CD4-positive, alpha-beta T cell treated with Interleukin-4 for 1 hour (primary cell): ENCODE results near the gene AADACL2.
"Not testable (repeated sequence)": the region's sequence is repeated elsewhere in the genome, so short reads cannot be mapped to it uniquely, and the experiment has no call there.

Experiments
- DNase-seq, 2 donors: peaks; one replicate each; pipeline ENCODE4 v3.0.0-alpha.2; 2020 to 2022

The AADACL2 gene, protein sequence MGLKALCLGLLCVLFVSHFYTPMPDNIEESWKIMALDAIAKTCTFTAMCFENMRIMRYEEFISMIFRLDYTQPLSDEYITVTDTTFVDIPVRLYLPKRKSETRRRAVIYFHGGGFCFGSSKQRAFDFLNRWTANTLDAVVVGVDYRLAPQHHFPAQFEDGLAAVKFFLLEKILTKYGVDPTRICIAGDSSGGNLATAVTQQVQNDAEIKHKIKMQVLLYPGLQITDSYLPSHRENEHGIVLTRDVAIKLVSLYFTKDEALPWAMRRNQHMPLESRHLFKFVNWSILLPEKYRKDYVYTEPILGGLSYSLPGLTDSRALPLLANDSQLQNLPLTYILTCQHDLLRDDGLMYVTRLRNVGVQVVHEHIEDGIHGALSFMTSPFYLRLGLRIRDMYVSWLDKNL

DNA sequence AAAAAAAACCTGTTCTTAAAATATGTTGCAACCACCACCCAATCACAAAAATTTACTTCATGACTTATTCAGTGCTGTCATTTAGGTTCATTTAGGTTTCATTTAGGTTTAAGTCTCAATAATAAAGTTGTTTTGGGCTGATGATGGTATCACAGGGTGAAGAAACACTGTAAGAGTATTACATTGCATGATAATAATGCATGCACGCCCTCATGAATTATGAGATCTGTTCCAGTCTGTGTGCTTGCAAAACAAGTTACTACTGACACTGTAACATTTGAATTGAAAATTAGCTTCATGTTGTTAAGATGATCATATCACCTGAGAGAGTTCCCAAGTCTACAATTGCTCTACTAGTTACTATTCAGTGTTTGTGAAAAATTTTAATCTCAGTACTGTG lies at the start of gene AADACL2:
TSS of gene AADACL2 (plus strand) at position 315 of the 400 bp plus-strand sequence. CDS start 109 bp downstream, outside the sequence.
- DNase-seq: no peak

DNA sequence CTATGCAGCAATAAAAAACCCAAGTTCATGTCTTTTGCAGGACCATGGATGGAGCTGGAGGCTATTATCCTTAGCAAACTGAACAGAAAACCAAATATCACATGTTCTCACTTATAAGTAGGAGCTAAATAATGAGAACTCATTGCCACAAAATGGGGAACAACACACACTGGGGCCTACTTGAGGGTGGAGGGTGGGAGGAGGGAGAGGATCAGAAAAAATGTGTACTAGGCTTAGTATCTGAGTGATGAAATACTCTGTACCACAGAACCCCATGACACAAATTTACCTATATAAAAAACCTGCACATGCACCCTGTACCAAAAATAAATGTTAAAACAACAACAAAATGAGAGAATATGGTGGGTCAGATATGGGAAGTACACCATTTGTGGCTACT lies 49.6 kb upstream of the AADACL2 start:
- DNase-seq: no peak

DNA sequence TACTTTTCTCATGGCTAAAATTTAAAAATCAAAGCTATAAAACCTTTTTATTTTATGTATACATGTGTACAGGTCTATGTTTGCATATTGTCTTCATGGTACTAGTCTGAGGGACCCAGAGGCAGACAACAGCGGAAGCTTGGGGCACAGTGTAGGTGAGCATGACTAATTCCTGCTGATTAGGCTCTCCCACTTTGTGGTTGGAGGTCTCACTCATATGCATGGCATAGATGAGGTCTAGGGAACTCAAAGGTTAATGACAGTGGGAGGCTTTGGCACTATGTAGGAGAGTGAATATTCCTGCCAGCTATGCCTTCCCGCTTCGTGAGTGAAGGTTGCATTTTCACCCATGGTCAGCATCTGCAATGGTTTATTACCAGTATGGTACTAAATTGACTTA lies 47.5 kb upstream of the AADACL2 start:
- no peak for DNase-seq

DNA sequence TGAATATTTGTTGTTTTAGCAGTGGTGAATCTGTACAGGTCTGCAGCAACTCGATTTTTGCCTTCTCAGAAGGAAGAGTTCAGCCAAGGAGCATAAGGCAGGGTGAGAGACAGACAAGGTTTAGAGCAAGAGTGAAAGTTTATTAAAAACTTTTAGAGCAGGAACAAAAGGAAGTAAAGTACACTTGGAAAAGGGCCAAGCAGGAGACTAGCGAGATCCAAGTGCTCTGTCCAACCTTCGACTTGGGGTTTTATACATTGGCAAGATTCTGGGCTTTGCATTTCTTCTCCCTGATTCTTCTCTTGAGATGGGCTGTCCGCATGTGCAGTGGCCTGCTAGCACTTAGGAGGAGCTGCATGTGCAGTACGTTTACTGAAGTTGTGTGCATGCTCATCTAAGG lies 46.7 kb upstream of the AADACL2 start:
- no peak for DNase-seq

DNA sequence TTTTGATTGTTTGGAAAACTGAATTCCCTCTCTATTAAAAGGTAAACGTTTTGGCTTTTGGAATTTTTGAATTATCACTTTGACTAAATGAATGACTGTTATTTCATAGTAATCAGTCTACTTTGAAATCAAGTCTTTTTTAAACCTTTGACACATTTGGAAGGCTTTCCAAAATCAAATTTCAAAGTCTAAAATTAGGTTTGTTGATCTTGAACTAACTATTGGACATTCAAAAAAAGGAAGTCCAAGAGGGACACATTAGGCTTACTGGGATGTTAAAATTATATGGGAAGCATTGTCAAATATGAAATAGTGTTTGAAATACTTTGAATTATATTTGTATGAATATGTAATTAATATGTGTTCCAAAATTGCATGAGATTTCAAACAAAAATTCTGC lies 45.2 kb upstream of the AADACL2 start:
- DNase-seq: no peak

DNA sequence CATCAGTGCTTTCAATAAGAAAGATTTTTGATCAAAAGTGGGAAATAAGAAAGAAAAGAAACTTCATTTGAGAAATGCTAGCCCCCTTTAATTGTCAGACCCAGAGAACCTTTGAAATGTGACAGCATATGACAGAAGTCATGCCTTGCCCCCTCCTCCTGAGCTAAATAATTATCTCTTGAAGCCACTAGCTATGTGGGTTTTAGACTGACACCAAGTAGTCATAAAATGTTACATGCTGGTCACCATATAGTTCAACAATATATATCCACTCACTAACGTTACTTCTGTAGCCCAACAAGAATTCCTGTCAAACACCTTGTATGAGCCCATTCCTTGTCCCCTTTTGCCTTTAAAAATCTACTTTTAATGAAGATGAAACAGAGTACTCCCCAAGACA lies 43.1 kb upstream of the AADACL2 start:
- no peak for DNase-seq

DNA sequence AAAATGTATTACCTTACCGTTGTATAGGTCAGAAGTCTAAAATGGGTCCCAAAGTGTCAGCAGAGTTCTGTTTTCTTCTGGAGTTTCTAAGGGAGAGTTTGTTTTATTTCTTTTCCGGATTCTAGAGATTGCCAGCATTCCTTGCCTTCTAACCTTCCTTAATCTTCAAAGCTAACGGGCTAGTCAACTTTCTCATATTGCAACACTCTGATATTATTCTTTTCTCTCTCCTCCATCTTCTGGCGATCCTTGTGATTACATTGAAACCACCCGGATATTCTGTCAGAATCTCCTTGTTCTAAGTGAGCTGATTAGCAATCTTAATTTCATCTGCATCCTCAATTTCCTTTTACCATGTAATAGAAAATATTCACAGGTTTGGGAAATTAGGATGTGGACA lies 36.2 kb upstream of the AADACL2 start:
- DNase-seq: no peak

DNA sequence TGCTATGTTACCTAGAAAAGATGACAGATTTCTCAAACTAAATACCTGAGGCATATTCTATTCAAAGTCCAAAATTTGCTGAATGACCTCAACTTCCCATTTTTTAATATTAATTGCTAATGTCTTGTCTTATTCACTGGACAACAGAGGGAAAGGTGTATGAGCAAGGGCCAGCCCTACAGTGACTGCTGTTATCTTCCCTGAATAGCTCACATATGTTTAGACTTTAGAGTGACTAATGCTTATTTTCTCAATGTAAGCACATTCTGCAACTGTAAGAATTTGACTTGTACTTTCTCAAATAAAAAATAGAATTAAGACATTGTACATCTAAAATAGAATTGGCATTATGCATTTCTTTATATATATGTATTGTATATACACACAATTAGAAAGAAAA lies 26.5 kb upstream of the AADACL2 start:
- DNase-seq: no peak

DNA sequence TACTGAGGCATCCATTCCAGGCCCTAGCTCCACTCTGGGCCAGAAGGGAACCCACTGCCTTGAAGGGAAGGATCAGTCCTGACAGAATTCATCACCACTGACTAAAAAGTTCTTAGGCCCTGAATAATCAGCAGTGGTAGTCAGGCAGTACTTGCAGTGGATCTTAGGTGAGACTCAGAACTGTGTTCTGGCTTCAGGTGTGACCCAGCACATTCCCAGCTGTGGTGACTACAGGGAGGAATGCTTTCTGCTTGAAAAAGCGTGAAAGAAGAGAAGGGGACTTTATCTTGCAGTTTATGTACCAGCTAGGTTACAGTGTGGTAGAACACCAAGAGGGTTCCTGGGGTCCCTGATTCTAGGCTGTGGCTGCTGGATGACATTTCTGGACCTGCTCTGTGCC lies 24.9 kb upstream of the AADACL2 start:
- DNase-seq: no peak

DNA sequence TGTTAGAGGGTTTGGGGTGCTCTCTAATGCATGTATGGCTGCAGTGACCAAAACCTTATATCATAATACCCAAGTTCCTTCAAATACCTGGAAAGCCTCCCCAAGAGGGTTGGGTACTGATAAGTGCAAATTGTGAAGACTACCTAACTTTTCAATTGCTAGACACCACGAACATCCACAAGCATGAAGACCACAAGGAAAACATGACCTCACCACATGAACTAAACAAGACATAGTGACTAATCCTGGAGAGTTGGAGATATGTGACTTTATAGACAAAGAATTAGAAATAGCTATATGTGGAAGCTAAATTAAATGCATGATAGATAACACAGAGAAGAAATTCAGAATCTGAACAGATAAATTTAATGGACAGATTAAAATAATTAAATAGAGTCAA lies 23.9 kb upstream of the AADACL2 start:
- no peak for DNase-seq

DNA sequence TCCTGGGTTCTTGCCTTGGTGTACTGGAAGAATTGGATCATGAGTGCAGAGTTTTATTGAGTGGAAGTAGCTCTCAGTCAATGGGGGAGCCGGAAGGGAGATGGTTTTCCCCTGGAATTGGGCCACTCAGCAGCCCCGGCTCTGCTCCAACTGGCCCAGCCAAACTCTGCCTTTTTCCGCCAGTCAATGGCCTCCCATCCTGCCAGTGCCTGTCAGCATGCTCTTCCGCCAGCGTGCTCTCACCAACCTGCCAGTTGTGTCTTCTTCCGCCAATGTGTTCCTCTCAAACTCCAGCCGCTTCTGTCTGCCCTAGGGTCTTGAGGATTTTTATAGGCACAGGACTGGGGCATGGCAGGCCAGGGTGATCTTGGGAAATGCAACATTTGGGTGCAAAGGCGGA lies 12.4 kb upstream of the AADACL2 start:
- no peak for DNase-seq

DNA sequence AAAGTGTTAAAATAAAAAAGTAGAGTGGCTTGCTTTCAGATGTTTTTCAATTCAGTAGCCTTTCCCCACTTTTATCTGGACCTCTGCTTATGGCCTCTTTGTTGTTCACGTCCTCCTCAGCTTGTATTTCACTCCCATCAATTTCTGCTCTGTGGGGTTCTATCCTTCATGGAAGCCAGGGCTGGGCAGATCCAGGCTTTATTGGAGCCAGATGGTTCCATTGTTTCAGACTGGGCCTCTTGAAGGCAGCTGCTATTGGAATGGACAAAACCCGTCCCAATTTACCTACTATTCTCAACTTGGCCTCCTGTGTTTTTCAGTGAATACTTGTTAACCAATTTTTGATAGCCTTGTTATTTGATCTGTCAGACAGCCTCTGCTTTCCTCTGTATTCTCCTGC lies 10.9 kb upstream of the AADACL2 start:
- DNase-seq: no peak

DNA sequence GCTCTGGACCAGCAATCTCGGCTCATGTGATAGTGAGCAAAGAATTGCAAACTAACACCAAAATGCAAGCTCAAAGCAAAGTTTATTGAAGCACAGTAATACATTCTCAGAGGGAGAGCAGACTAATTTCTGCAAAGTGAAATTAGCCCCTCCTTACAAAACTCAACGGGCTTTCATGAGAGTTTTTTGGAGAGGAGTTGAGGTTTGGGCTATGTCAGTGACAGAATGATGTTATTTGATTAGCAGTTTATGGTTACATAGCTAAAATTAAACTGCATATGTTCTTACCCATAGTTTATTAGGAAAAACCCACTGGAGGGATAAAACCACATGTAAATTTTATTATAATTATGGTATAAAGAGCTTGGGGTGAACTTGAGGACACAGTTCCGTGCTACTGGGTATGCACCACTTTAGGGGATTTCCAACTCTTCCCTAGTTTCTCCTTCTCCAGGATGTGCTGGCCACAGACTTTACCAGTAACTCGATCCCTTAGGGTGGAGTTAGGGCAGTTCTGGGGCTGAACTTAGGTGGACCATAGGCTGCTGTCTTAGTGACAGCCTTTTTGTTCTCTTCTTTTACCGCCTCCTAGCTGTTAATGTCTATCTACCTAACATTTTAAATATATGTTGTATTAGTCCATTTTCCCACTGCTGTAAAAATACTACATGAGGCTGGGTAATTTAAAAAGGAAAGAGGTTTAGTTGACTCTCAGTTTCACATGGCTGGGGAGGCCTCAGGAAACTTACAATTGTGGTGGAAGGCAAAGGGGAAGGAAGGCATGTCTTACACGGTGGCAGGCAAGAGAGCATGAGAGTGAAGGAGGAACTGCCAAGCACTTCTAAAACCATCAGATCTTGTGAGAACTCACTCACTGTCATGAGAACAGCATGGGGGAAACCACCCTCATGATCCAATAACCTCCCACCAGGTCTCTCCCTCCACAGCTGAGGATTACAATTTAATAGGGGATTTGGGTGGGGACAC lies 8.9 kb upstream of the AADACL2 start:
- DNase-seq: no peak

DNA sequence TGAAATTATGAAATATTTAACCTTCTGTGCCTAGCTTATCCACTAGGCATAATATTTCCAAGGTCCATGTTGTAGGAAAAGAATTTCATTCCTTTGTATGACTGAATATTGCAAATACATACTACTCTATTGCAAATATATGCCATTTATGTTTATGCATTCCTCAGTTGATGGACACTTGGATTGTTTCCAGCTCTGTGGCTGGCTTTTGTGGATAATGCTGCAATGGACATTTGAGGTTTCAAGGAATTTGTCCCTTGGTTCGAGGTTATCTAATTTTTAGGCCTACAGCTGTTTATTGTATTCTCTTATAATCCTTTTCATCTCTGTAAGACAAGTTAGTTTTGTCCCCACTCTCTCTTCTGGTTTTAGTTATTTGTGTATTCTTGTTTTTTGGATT lies 7.7 kb upstream of the AADACL2 start:
- no peak for DNase-seq

DNA sequence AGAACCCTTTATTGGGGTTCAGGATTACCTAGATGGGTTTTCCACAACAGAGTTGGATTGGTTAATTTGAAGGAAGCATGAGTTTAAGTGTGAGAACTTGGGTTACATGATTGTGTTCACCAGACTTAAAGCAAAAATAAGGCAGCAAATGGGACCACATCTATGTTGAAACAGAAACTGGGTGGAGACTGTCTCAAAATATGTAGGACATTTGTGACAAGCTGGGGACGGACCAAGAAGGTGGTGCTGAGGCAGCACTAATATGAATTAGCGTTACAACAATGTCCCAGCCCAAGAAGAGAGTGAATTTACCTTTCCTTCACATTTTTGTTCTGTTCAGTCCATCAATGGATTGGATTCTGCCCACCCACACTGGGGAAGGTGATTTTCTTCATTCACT lies 866 bp upstream of the AADACL2 start:
- no peak for DNase-seq

DNA sequence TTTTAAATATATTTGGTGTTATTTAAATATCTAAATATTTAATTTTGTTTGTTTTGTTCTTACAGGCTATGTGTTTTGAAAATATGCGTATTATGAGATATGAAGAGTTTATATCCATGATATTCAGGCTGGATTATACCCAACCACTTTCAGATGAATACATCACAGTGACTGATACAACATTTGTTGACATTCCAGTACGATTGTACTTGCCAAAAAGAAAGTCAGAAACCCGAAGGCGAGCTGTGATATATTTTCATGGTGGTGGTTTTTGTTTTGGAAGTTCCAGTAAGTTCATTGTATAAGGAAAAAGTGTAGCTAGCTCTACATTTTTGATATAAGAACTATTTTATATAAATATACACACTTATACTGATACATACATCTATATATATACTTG lies 6.9 kb downstream of the AADACL2 start:
- DNase-seq: no peak

DNA sequence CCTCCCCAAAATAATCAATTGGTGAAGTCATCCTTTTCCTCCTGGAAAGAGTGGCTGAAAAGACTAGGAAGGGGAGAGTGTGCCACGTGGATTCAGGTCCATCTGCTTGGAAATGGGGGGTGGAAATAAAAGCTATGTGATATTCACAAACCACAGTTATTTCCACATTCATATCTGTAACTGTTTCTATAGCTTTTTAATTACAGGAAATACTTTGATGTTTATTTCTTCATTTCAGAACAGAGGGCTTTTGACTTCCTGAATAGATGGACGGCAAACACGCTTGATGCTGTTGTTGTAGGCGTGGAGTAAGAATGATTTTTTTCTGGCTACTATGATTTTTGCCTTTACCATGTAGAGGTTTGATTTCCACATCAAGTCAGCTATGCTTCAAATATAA lies 10.1 kb downstream of the AADACL2 start:
- DNase-seq: no peak

DNA sequence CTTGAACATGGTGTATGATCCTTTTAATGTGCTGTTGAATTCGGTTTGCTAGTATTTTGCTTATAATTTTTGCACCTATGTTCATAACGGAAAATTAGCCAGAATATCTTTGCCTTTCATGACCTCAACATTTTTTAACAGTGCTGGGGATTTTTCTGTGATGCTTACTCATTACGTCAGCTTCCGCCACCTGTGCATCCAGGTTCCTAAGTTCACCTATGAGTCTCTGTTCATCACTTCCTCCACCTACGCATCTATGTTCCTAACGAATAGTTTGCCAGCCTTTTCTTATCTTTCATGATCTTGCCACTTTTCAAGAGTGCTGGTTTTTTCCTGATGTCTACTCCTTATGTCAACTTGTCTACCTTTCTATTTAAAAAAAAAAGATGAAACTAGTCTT lies 16.5 kb downstream of the AADACL2 start:
- no peak for DNase-seq

DNA sequence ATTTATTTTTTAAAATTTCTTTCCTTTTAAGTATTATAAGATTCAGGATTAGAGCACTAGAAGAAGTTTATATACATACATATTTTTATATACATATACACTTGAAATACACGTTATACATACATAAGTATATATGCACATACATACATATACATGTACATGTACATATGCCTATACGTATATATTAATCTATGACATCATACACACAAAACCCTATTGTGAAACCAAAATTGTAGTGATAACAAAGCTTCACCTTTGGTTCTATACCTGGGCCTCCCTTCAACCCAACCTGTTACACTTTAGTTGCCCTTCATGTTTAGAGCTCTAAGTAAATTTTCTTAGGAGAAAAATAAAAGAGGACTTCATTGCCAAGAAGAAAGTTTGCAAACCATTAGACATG lies 17.0 kb downstream of the AADACL2 start:
- DNase-seq: no peak

DNA sequence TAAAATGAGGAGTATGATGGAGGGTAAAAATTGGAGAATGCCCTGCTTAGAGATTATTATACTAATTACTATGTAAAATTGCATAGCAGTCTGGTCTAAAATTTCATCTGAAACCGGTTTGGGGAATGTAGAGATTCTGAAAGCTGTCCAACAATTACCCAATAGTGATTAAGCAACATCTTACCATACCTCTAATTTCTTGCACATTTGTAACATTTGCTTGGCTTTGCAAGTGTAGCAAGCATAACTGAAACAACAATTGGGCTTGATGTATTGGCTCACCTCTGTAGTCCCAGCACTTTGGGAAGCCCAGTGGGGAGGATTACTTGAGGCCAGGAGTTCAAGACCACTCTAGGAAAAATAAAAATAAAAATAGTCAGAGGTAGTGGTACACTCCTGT lies 17.4 kb downstream of the AADACL2 start:
- DNase-seq: no peak

DNA sequence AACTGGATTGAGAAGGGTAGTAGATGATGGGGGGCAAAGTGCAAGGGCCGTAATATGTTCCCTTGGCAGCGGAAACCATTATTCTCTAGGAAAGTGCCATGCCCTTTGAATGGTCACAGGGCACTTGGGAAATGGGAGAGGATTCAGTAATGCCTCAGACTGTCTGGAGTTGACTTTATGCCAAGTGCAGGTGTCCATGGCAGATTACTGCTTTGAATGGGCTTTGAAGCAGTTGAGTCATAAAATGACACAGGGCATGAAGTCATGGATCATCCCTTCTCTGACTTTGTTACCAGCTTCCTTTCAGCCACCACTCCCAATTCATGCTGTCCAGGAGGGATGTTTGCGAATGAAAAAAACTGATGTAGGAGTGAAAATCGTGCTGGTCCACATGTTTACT lies 20.1 kb downstream of the AADACL2 start:
- DNase-seq: no peak

DNA sequence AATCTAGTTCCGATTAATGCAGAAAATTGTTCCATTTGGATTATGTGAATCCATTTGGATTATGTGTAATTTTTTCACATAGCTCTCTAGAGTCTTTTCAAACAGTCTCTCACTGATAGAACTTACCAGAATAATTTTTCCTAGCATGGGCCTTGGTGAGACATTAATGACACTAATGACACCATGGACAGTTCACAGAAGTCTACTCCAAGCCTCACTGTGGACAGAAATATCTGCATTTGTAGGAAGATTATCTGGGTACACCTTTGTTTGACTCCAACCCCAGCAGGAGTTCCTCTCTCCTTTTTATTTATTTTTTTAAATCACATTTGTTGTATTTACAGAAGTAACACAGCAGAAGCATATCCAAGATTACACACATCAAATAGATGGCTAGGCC lies 27.9 kb downstream of the AADACL2 start:
- DNase-seq: no peak

DNA sequence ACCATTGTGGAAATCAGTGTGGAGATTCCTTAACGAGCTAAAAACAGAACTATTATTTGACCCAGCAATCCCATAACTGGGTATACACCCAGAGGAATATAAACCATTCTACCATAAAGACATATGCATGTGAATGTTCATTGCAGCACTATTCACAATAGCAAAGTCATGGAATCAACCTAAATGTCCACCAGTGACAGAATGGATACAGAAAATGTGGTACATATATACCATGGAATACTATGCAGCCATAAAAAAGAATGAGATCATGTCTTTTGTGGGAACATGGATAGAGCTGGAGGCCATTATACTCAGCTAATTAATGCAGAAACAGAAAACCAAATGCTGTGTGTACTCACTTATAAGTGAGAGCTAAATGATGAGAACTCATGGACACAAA lies 31.0 kb downstream of the AADACL2 start:
- not testable (repeated sequence) for DNase-seq

DNA sequence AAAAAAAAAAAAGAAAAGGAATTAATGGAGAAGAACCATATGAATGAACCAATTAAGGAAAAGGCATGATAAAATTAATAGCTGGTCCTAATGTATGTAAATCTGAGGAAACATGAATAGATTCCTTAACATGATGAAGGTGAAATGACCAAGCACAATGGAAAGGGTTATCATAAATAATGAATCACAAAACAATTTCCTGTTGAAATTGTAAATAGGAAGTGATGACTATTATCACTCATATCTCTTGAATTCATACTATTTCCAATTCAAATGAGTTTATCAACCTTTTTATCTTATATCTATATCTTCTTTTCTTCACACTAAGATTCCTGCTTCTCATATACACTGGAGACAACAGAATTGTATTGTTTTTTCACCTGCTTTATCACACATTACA lies 32.0 kb downstream of the AADACL2 start:
- no peak for DNase-seq
